ENCODE measurements around the gene SPIB. TPM values are rescaled to one million over a fixed set of nuclear protein-coding genes. Genes with fewer than 3 reads are reported as not detected.

The SPIB gene
- total RNA-seq, 1 donor from 2014 or later: 0.11 TPM

- Mint-ChIP-seq H3K27me3 (ENCODE audit: low read depth) (peaks cover 43% of the 10 kb centered on the region), H3K4me3 (no peak overlapping the region), H3K27ac (no peak overlapping the region), H3K36me3 (peaks cover 2% of the 10 kb centered on the region), H3K9me3 (no peaks in the 10 kb centered on the region), H3K4me1 (peaks cover 6% of the 10 kb centered on the region)
- no peak for TF ChIP-seq CTCF (IDR thresholded peaks at IDR 0.05; ENCODE audit: unreplicated experiment)
- DNase-seq (ENCODE audit: low spot score in 2 of 2, unreplicated experiment in 2 of 2): no peak
Observed at GRCh38 chr19:50419580-50420035, 870 bp downstream of the SPIB start.

- no peaks in the 10 kb centered on the region for H3K9me3 Mint-ChIP-seq
- TF ChIP-seq CTCF (IDR thresholded peaks at IDR 0.05; ENCODE audit: unreplicated experiment): no peak
- no peak for DNase-seq (ENCODE audit: low spot score in 2 of 2, unreplicated experiment in 2 of 2)
- peaks cover 2% of the 10 kb centered on the region for H3K36me3 Mint-ChIP-seq
- peaks cover 6% of the 10 kb centered on the region for H3K4me1 Mint-ChIP-seq
- peaks cover 43% of the 10 kb centered on the region for H3K27me3 Mint-ChIP-seq (ENCODE audit: low read depth)
- H3K4me3 Mint-ChIP-seq: no peak overlapping the region
- H3K27ac Mint-ChIP-seq: no peak overlapping the region
Observed at GRCh38 chr19:50420127-50420526, 1.4 kb downstream of the SPIB start.

- TF ChIP-seq CTCF (IDR thresholded peaks at IDR 0.05; ENCODE audit: unreplicated experiment): no peak
- Mint-ChIP-seq H3K36me3 (peaks cover 2% of the 10 kb centered on the region), H3K4me3 (no peak overlapping the region), H3K9me3 (no peaks in the 10 kb centered on the region), H3K4me1 (peaks cover 6% of the 10 kb centered on the region), H3K27ac (no peak overlapping the region), H3K27me3 (ENCODE audit: low read depth) (peaks cover 43% of the 10 kb centered on the region)
- no peak for DNase-seq (ENCODE audit: low spot score in 2 of 2, unreplicated experiment in 2 of 2)
Observed at GRCh38 chr19:50420808-50421207, 2.1 kb downstream of the SPIB start.

- Mint-ChIP-seq H3K27ac (no peak overlapping the region), H3K4me1 (peaks cover 6% of the 10 kb centered on the region), H3K27me3 (ENCODE audit: low read depth) (peaks cover 41% of the 10 kb centered on the region), H3K9me3 (no peaks in the 10 kb centered on the region), H3K36me3 (peaks cover 2% of the 10 kb centered on the region), H3K4me3 (no peak overlapping the region)
- TF ChIP-seq CTCF (IDR thresholded peaks at IDR 0.05; ENCODE audit: unreplicated experiment): no peak
- DNase-seq (ENCODE audit: low spot score in 2 of 2, unreplicated experiment in 2 of 2): no peak
Observed at GRCh38 chr19:50422397-50423278, 3.9 kb downstream of the SPIB start.

- H3K27ac Mint-ChIP-seq: no peak overlapping the region
- peaks cover 2% of the 10 kb centered on the region for H3K36me3 Mint-ChIP-seq
- no peak for DNase-seq (ENCODE audit: low spot score in 2 of 2, unreplicated experiment in 2 of 2)
Observed at GRCh38 chr19:50423279-50424113, 4.8 kb downstream of the SPIB start.

More at GRCh38 chr19:50423279-50424113, 4.8 kb downstream of the SPIB start:
- Mint-ChIP-seq H3K4me1 (peaks cover 6% of the 10 kb centered on the region), H3K4me3 (no peak overlapping the region), H3K27me3 (ENCODE audit: low read depth) (peaks cover 35% of the 10 kb centered on the region), H3K9me3 (no peaks in the 10 kb centered on the region)
- TF ChIP-seq CTCF (IDR thresholded peaks at IDR 0.05; ENCODE audit: unreplicated experiment): no peak

Measured in mesothelial cell of epicardium (in vitro differentiated cells).